GM06990 (cell line): Measurements from ENCODE around the gene BABAM2.

Experiments used
- DNase-seq: peaks from one replicate; pipeline ENCODE4 v3.0.0-alpha.2; 2011; ENCODE audit not compliant: insufficient read length; ENCODE audit errors: extremely low read depth
- H3K27me3 ChIP-seq: replicated peaks from 2 replicates; pipeline ENCODE4 v1.6.0; 2011; ENCODE audit warnings: low read length; ENCODE audit not compliant: control insufficient read depth, insufficient read depth
- H3K36me3 ChIP-seq: 2 replicates; pipeline ENCODE4 v1.5.1; 2011; ENCODE audit warnings: low read length; ENCODE audit not compliant: control insufficient read depth, insufficient read depth
- H3K4me3 ChIP-seq: replicated peaks from 2 replicates; pipeline ENCODE4 v1.5.1; 2011; ENCODE audit warnings: low read depth, mild to moderate bottlenecking, control low read depth, low read length
- CTCF ChIP-seq: IDR thresholded peaks from 2 replicates; pipeline ENCODE4 v1.5.1; 2011; ENCODE audit warnings: low read length, control low read depth, mild to moderate bottlenecking, inconsistent platforms; ENCODE audit not compliant: insufficient read depth, poor library complexity, severe bottlenecking

The BABAM2 gene

GRCh38 chr2:28058791-28059190, 168.3 kb downstream of the BABAM2 start:
- no peak for TF ChIP-seq CTCF
- Histone ChIP-seq H3K36me3 (no peaks in the 10 kb centered on the region), H3K4me3 (no peak overlapping the region), H3K27me3 (no peaks in the 10 kb centered on the region)
- no peak for DNase-seq

GRCh38 chr2:28062867-28063266, 172.3 kb downstream of the BABAM2 start:
- H3K4me3 ChIP-seq: no peak overlapping the region
- no peaks in the 10 kb centered on the region for H3K36me3 ChIP-seq
- DNase-seq: no peak
- no peaks in the 10 kb centered on the region for H3K27me3 ChIP-seq
- TF ChIP-seq CTCF: no peak

GRCh38 chr2:28063492-28063962, 173.0 kb downstream of the BABAM2 start:
- H3K27me3 ChIP-seq: no peaks in the 10 kb centered on the region
- no peak overlapping the region for H3K4me3 ChIP-seq
- TF ChIP-seq CTCF: no peak
- DNase-seq: no peak
- no peaks in the 10 kb centered on the region for H3K36me3 ChIP-seq

GRCh38 chr2:28067602-28068001, 177.1 kb downstream of the BABAM2 start:
- Histone ChIP-seq H3K27me3 (no peaks in the 10 kb centered on the region), H3K4me3 (no peak overlapping the region), H3K36me3 (no peaks in the 10 kb centered on the region)
- DNase-seq: no peak
- TF ChIP-seq CTCF: no peak

- DNase-seq: no peak
- H3K4me3 ChIP-seq: no peak overlapping the region
- H3K27me3 ChIP-seq: no peaks in the 10 kb centered on the region
- H3K36me3 ChIP-seq: no peaks in the 10 kb centered on the region
- no peak for TF ChIP-seq CTCF
These were observed 177.6 kb downstream of the BABAM2 start for GRCh38 chr2:28068088-28068487.

- H3K4me3 ChIP-seq: no peak overlapping the region
- no peaks in the 10 kb centered on the region for H3K27me3 ChIP-seq
- no peak for DNase-seq
- no peak for TF ChIP-seq CTCF
- no peaks in the 10 kb centered on the region for H3K36me3 ChIP-seq
These were observed 178.0 kb downstream of the BABAM2 start for GRCh38 chr2:28068527-28068926.
